ENCODE measurements around the gene MCM3AP. TPM values are rescaled to one million over a fixed set of nuclear protein-coding genes. Genes with fewer than 3 reads are reported as not detected.

MCM3AP gene
- total and polyA plus RNA-seq, 9 of the 15 experiments (the other 6 are each of a cell fraction or from before 2014, with no cell fraction given), result 6.5 to 179 (median 69.6) TPM

DNA sequence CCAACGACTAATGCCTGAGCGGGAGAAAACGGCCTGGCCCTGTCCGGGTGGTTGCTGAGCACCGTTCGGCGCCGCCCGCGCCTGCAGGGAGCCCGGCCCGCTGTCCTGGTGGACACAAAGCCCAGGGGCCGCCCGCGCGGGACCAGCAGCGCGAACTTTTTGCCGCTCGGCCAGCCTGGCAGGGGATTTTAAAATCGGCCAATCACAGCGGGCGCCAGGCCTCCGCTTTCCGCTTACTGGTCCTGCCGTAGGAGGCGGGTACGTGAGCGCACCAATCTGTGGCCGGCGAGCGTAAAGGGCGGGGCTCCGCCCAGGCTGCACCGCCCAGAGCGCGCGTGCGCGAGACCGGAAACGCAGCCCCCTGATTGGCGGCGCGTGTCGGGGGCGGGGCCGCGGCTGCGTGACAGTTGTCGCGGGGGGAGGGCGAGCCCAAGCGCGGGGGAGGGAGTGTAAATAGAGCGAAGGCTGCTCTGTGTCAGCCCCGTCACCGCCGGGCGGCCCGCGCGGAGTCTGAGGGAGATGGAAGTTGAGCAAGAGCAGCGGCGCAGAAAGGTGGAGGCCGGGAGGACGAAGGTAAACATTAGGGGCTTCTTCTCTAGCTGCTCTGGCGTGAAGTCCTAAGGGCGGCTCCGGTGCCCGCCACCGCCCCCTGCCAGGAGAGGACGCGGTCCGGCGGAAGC lies 38.4 kb upstream of the MCM3AP start, which contains the start of the genes C21orf58 and PCNT (continued):
- peak; percentile 88; the same call in 1 of the 2 replicates for TF ChIP-seq ETS1 (conservative IDR thresholded peaks at IDR 0.05; ENCODE audit: control insufficient read depth, low read depth, low read length)
- TF ChIP-seq, protein P1, sequence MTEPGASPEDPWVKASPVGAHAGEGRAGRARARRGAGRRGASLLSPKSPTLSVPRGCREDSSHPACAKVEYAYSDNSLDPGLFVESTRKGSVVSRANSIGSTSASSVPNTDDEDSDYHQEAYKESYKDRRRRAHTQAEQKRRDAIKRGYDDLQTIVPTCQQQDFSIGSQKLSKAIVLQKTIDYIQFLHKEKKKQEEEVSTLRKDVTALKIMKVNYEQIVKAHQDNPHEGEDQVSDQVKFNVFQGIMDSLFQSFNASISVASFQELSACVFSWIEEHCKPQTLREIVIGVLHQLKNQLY (CRISPR knock-in tag; conservative IDR thresholded peaks at IDR 0.05), result peak in 1 of 2 experiments; percentile 74; a peak in 1 of 4 replicates
- peak; percentile 82 for TF ChIP-seq PRDM10 (IDR thresholded peaks at IDR 0.05; ENCODE audit: partially characterized antibody)
- no peak for TF ChIP-seq BACH1 (tag; IDR thresholded peaks at IDR 0.05)
- 0 out of 2 replicates have a peak, but pooled peaks have one; percentile 62 for TF ChIP-seq DPF2 (IDR thresholded peaks at IDR 0.05)
- TF ChIP-seq ZNF311 (CRISPR knock-in tag; IDR thresholded peaks at IDR 0.05), result no peak
- peak; percentile 92 for TF ChIP-seq SUPT5H (IDR thresholded peaks at IDR 0.05)
- no peak for TF ChIP-seq MAFF (IDR thresholded peaks at IDR 0.05; ENCODE audit: low read length)
- peak; percentile 91 for TF ChIP-seq TAF1 (IDR thresholded peaks at IDR 0.05; ENCODE audit: control insufficient read depth, extremely low read depth, insufficient read depth, low read length, severe bottlenecking)
- TF ChIP-seq ZNF76 (CRISPR knock-in tag; IDR thresholded peaks at IDR 0.05; ENCODE audit: borderline replicate concordance), result peak; percentile 88; the same call in 1 of the 2 replicates
- no peak for TF ChIP-seq ZNF695 (CRISPR knock-in tag; IDR thresholded peaks at IDR 0.05)
- TF ChIP-seq SMAD1 (IDR thresholded peaks at IDR 0.05; ENCODE audit: low read depth, low read length, partially characterized antibody), result peak; percentile 40
- no peak for TF ChIP-seq TOE1 (IDR thresholded peaks at IDR 0.05; ENCODE audit: borderline replicate concordance)
- no peak for TF ChIP-seq TOE1 (CRISPR knock-in tag; IDR thresholded peaks at IDR 0.05; ENCODE audit: borderline replicate concordance, low read depth)
- TF ChIP-seq ZNF239 (CRISPR knock-in tag; IDR thresholded peaks at IDR 0.05), result peak; percentile 13; the same call in 1 of the 2 replicates
- TF ChIP-seq CC2D1A (IDR thresholded peaks at IDR 0.05), result no peak
- TF ChIP-seq ZBTB9 (CRISPR knock-in tag; IDR thresholded peaks at IDR 0.05), result peak; percentile 66; the same call in 1 of the 2 replicates
- TF ChIP-seq ARID1B (IDR thresholded peaks at IDR 0.05), result peak; percentile 49; the same call in 1 of the 2 replicates
- TF ChIP-seq NCOA1 (IDR thresholded peaks at IDR 0.05; ENCODE audit: low read depth), result peak; percentile 47; the same call in 1 of the 2 replicates
- peak; percentile 91 for TF ChIP-seq RB1 (IDR thresholded peaks at IDR 0.05; ENCODE audit: low read depth)
- peak; percentile 96 for TF ChIP-seq E2F3 (CRISPR knock-in tag; IDR thresholded peaks at IDR 0.05)
- peak; percentile 99 for TF ChIP-seq CHD1 (IDR thresholded peaks at IDR 0.05; ENCODE audit: low read length)

All from K562 (cell line).